Astrocyte (in vitro differentiated cells and primary cell): ENCODE data around the gene LRIG1.

Source experiments
- EZH2 ChIP-seq: IDR thresholded peaks from 2 replicates; pipeline ENCODE4 v1.6.1; 2012; ENCODE audit warnings: mild to moderate bottlenecking, low read length, inconsistent platforms; ENCODE audit not compliant: insufficient read depth
- TF ChIP-seq, protein P1 (sequence below): IDR thresholded peaks from 2 replicates; pipeline ENCODE4 v1.5.1; 2011; ENCODE audit warnings: low read depth, mild to moderate bottlenecking, inconsistent platforms, low read length, moderate library complexity; ENCODE audit not compliant: insufficient read depth

DNA sequence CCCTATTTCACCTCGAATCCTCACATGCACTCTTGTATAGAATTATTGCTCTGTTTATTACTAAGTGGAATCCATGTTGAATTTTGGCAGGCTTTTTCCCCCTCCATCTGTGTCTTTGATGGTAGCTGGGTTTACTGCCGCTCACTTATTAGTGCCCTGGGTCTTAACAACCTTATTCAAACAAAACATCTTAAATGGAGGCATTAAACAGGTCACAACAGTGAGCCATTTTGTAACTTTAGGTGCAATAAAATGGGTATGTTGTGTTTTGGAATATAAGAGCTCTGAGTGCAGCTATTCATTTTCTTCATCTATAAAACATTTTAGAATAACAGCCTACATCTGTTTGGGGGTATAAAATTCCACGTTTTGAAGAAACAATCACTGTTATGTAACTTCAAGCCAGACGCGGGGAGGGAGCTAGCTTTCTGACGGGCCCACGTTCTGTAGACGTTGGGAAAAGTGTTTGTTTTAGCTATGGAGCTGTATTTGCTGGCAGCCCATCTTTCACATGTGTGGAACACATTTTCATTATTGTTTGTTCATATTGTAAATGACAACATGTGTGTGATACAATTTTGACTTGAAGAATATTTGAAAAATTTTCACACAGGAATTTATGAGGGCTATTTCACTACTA lies 158.0 kb downstream of the LRIG1 start:
- TF ChIP-seq EZH2: no peak
- TF ChIP-seq, protein P1, sequence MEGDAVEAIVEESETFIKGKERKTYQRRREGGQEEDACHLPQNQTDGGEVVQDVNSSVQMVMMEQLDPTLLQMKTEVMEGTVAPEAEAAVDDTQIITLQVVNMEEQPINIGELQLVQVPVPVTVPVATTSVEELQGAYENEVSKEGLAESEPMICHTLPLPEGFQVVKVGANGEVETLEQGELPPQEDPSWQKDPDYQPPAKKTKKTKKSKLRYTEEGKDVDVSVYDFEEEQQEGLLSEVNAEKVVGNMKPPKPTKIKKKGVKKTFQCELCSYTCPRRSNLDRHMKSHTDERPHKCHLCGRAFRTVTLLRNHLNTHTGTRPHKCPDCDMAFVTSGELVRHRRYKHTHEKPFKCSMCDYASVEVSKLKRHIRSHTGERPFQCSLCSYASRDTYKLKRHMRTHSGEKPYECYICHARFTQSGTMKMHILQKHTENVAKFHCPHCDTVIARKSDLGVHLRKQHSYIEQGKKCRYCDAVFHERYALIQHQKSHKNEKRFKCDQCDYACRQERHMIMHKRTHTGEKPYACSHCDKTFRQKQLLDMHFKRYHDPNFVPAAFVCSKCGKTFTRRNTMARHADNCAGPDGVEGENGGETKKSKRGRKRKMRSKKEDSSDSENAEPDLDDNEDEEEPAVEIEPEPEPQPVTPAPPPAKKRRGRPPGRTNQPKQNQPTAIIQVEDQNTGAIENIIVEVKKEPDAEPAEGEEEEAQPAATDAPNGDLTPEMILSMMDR: no peak
